HG03378 (cell line): ENCODE measurements around the gene HADH.

ENCODE experiments used
- ATAC-seq: cut with Tn5 transposase; IDR thresholded peaks from one replicate; pipeline ENCODE4 v1.9.1; 2021; ENCODE audit warnings: mild to moderate bottlenecking, moderate library complexity; ENCODE audit not compliant: unreplicated experiment

The HADH gene

DNA sequence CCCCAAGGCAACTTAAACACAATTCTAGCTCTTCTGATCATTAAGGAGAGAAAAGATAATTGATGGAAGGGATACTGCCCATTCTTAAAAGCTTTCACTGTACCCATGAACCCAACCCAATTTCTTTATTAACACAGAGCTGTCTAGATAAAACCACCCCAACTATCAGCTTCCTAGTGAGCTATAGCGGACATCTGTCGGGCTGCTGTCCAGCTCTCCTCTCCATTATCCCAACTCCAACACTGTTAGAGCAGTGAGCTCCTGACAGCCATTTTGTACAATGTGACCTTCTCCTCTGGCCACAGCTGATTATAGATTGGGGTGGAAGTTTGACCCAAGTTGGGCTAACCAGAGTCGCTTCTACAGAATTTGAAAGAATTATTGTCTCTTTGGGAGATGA is 66.1 kb downstream of the HADH start:
- ATAC-seq, result no peak

DNA sequence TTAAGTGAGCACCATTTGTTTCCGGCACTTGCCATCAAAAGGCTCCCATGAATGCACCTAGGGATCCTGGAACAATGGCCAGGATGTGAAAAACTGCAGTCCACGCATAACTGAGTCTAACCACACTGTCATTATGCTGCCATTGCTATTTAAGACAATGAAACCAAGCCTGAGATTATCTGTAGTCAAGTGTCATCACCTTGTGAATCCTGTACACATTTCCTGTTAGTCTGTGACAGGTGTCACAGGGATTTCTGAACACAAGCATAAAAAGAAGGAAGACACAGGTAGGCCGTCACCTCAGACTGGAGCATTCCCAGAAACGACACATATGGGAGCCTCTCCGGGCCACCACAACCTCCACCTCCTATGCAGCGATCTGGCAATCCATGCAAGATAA is 66.7 kb downstream of the HADH start:
- no peak for ATAC-seq

DNA sequence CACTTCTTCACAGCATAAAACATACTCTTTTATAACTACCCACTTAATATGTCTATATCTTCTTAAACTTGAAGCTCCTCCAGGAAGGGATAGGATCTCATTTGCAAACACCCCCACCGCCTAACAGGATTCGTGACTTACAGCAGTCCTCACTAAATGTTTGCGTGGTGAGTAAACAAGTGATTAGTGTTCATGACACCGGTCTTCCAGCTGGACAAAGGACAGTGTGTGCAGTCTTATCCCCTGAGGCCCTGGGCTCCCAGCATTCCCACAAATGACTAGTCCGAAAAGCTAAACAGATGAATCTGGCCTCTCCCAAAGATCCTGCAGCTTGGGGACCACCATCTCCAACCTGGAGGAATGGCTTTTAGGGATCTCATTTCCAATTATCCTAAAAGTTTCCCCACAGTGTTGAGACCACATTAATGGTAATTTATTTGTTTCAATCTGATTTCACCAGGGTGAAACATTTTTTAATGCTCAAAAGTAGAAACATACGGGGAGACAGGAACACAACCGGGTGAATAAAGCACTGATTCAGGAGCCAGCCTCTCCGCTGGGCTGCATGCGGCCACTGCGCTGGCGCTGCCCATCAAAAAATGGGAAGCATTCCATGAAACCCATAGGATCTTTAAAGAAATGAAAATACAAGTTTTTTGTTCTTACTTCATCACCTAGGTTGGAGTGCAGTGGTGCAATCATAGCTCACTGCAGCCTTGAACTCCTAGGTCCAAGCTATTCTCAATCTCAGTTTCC is 69.2 kb downstream of the HADH start:
- ATAC-seq, result no peak

DNA sequence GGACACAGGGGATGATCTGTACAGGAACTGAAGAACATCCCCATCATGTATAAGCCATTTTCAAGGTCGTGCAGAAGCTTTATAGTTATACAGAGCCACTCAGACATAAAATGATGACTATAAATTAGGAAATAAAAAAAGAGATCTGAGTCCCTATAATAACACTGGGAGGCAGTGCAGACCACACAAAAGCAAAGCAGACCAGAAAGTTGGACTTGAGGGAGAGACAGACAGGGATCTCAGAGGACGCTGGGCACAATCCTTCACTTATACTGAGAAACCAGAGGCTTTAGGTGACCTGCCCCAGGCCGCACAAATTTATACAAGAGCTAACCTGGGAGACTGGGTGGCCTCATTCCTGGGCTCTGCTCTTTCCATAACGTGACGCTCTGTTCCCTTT is 70.5 kb downstream of the HADH start:
- no peak for ATAC-seq

DNA sequence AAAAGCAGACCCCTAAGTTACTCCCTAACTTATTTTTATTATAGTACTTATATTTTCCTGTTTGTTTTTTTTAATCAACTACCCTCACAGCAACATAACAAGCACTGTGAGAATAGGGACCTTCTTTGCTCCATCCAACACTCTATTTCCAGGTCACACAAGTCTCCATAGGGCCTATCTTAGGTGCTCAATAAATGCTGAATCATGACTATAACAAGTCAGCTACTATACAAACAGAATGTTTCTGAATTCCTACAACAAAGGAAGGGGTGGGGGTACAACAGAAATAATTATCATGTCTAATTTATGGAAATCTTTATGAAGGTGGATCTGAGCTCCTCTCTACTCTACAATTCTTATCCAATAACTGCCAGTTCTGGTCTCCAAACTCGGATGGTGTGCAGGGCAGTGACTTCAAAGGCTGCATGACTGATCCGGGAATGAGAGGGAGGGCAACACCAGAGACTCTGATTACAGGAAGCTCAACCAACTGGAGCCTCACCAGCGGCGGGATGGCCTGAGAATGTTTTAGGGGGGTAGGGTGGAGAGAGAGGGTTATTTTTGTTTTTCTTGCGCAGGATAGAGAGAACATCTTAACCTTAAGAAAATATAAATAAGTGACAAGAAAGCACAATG is 71.1 kb downstream of the HADH start:
- no peak for ATAC-seq

DNA sequence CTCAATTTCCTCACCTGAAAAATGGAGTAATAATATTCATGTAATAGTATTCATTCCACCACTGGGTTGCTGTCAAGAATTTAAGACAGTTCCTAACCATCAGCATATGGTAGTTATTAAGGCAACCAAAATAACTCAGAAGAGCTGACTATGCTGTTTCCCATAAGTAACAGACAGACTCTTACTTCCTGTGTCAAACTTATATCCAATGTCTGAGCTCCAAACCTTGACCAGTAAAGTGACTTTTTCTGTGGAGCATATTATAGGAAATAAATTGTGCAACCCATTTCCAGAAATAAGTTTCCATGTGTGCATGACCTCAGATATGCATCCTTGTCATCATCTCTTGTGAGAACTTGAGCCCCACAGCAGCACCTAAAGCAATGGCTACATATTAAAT is 78.8 kb downstream of the HADH start:
- ATAC-seq, result no peak

DNA sequence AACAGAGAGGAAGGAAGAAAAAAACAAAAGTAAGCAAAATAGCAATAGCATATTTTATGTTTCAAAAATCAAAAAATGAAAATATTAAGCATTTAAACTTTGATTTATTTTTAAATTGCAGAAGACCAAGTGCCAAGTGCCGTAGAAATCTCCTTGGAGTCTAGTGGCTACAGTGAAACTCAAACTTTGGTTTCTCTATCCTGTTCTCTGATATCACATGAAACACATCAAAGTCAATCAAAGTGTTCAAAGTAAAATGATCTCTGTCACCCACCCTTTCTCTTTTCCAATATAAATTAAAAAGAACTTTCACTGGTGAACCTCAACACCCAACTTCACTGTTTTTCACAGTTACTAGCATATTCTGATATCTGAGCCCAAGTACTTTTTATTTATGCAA is 81.1 kb downstream of the HADH start:
- no peak for ATAC-seq

DNA sequence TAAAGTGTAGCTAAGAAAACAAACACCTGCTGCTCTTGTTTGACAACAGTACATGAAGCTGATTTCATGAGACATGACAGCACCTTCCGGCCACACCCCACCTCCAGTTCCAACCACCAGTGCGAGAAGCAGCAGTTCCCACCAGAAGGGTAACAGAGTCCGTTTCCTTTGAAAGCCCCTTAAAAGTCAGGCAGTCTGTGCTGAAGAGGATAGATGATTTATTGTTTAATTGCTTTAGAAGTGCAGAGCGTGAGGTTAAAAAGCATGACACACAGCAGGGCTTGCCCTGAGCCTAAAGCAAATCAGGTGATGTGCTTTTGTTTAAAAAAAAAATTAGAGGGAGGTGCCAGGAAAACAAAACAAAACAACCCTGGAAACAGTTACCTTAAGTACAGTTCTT is 82.6 kb downstream of the HADH start:
- ATAC-seq, result no peak

DNA sequence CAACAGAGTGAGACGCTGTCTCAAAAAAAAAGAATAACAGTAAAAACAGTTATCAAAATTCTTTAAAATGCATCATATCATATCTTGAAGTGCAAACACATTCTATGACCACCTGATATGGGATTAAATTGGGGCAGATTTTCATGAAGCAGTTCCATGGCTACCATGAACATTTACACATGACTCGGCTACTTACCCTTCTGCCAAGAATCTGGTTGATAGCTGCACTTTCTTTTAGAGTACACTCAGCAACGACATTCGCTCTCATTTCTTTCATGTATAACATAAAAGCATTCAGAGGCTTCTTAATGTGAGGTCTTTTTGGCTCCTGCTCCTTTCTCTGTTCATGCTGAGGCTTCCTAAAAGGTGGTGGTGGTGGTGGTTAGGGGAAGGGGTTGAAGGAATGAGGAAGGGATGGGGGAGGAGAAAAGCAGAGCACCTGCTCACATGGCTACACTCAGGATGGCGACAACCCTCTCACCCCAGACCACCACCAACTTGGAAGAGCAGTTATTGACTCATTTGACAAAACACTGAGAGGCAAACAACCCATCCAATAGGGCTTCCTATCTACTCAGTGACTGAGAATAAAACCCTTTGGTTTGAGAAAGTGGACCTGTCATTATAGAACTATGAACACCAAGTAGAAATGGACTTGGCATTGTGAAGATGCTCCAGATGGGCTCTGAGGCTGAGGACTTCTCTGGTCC is 88.5 kb downstream of the HADH start:
- ATAC-seq, result no peak

DNA sequence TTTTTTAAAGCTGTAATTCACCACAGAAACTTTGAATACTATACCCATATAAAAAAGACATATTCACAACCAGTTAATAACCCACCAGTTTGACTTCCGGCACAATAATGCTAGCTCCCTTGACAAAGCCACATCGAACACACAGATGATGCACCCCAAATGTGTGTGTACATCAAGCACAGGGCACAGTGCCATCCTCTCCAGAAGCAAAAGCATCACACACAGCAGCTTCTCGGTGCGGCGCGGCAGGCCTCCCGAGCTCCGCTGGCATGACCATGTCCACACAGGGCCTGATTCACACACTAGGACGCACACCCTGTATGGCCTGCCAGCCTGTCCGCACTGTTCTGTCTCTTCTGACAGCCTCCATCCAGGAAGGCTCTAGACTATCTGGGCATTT is 91.1 kb downstream of the HADH start:
- no peak for ATAC-seq

DNA sequence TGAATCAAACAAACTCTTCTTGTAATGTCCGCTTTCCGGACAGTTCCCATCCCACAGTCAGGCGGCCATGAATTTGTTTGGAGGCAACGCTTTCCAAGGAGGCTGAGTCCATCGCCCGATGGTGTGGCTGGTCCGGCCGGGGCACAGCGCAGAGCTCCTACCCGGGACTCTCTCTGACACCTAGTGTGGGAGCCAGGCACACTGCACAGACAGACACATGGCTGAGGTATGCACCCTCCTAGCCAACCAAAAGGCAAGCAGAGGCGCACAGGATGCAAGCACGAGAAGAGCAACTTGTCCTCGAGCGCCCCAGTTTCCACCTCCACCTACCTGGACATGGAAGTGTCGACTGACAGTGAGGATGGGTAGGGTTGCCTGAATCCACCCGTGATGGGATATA is 91.6 kb downstream of the HADH start:
- no peak for ATAC-seq
